Heart left ventricle (tissue), 16 donors: ENCODE results near the gene ACVRL1. TPM values are rescaled to one million over a fixed set of nuclear protein-coding genes. Genes with fewer than 3 reads are reported as not detected.

Experiments used
- ATAC-seq, 4 donors: fragments of 200-7000 bp; cut with Tn5 transposase; one replicate each; pipeline ENCODE4 v1.9.1; 2020 to 2022; ENCODE audit warnings: moderate library complexity in 4 of 4, mild to moderate bottlenecking in 3 of 4, moderate number of reproducible peaks in 1 of 4
- DNase-seq, 5 donors: peaks; one replicate each; pipeline ENCODE4 v3.0.0-alpha.2; 2020
- H3K27ac ChIP-seq, 12 donors: fragments of 200-600 bp; sonication (generic) in 4 of 12; one replicate each; pipeline versions ENCODE4 v1.5.0 to v1.8.0; 2016 to 2022; ENCODE audit warnings: mild to moderate bottlenecking in 2 of 12
- H3K27me3 ChIP-seq, 9 donors: fragments of 200-600 bp; sonication (generic) in 2 of 9; one replicate each; pipeline versions ENCODE4 v1.5.1 to v1.8.0; 2016 to 2022; ENCODE audit warnings: mild to moderate bottlenecking in 3 of 9
- H3K36me3 ChIP-seq, 9 donors: fragments of 200-600 bp; sonication (generic) in 2 of 9; one replicate each; pipeline versions ENCODE4 v1.5.0 to v1.8.0; 2018 to 2022; ENCODE audit warnings: mild to moderate bottlenecking in 2 of 9
- H3K4me1 ChIP-seq, 12 donors: fragments of 200-600 bp; sonication (generic) in 4 of 12; one replicate each; pipeline versions ENCODE4 v1.5.0 to v1.8.0; 2016 to 2022; ENCODE audit warnings: mild to moderate bottlenecking in 3 of 12
- H3K4me3 ChIP-seq, 12 donors: fragments of 200-600 bp; sonication (generic) in 4 of 12; one replicate each; pipeline versions ENCODE4 v1.5.0 to v1.8.0; 2017 to 2022; ENCODE audit warnings: mild to moderate bottlenecking in 9 of 12, moderate library complexity in 4 of 12
- H3K9me3 ChIP-seq, 12 donors: fragments of 200-600 bp; sonication (generic) in 4 of 12; one replicate each; pipeline versions ENCODE4 v1.5.0 to v1.8.0; 2016 to 2022; ENCODE audit warnings: mild to moderate bottlenecking in 1 of 12
- CTCF ChIP-seq, 12 donors: fragments of 200-600 bp; sonication (generic) in 4 of 12; IDR thresholded peaks; one replicate each; pipeline versions ENCODE4 v1.5.0 to v1.8.0; 2018 to 2022; ENCODE audit warnings: antibody characterized with exemption in 12 of 12, mild to moderate bottlenecking in 5 of 12
- POLR2A ChIP-seq, 2 donors: fragments of 450-650 bp; IDR thresholded peaks; one replicate each; pipeline ENCODE4 v1.6.1; 2017; ENCODE audit warnings: antibody characterized with exemption in 2 of 2, mild to moderate bottlenecking in 2 of 2, moderate library complexity in 2 of 2
- WGBS, 4 donors: extraction: QIAGEN DNeasy Blood & Tissue Kit in 2 of 4; methylation state at CpG; one replicate each; pipeline versions ENCODE4 v1.1.5 to v1.1.7; 2013 to 2018; 5-methylcytosine and 5-hydroxymethylcytosine counted together
- intact Hi-C, 10 donors: fragments of 100-400 bp; cut with DNase I; formaldehyde crosslinking; loops; one replicate each; pipeline versions ENCODE4 v1.11.1 to v1.14.2; 2022
- polyA plus RNA-seq, 2 donors: library from polyadenylated mRNA; stranded (reverse); fragments of 200-250 nt; gene quantifications; one replicate each; pipeline ENCODE4 v1.2.3, GENCODE V29; 2013
- total RNA-seq, 9 donors: library from RNA; depleted of rRNA in 2 of 9; stranded (reverse); fragments of >200 nt in 2 of 9; fragmentation: NEBNext Ultra II Directional in 3 of 9; extraction: Animal tissue kit (Norgen Biotek cat#: 25700) in 3 of 9; gene quantifications; one replicate each; pipeline versions ENCODE4 v1.1.0 to v1.2.4, GENCODE V29; 2016 to 2023
- donor health status: ischemic (EF 13 %, LVEDD 7.1; RV severe dilation, severe dysfunction).
- donor health status: healthy with polysubstance abuse.
- donor health status: DM: no; HTN: yes; CAD: no.
- donor health status: DM: no; HTN: no; CAD: no.
- donor health status: ischemic (EF 25% LVEDD 6.9; RV normal size, moderate dysfunction).
- donor health status: ischemic (EF 25% LVEDD 5.7; RV mildly dilated, moderate dysfunction).
- donor health status: healthy.
- donor health status: DM: yes; HTN: yes; CAD: no.
- donor health status: ischemic (EF 35%, LVEDD 5.7; RV mildly dilated, moderate dysfunction).
- donor health status: nonischemic (EF 11% LVEDD 7.7; RV severe dilation, severe dysfunction).
- donor health status: DM: yes; HTN: yes; CAD: no.
- donor health status: PGD.
- donor health status: ischemic (EF 29% LVEDD 5.4; RV normal size, mild dysfunction).
- donor health status: nonischemic (EF 23%, LVEDD 6.1; RV moderate dilation, normal function).

ACVRL1 gene
- total and polyA plus RNA-seq, 11 donors: 20.5 to 116 (median 33.4) TPM

GRCh38 chr12:51913071-51914033 lies 6.0 kb downstream of the ACVRL1 start:
- TF ChIP-seq POLR2A (IDR thresholded peaks at IDR 0.05) (no peak), CTCF (IDR thresholded peaks at IDR 0.05) (peak in 3 of 12 donors; percentile 6 to 11 (median 8))
- peaks cover 6 to 79% (median 63%) of the 10 kb centered on the region in 12 donors for H3K4me1 ChIP-seq
- peak overlapping the region in 9 of 12 donors; percentile 57 to 95 (median 79) for H3K27ac ChIP-seq
- peaks cover 0 to under 1% (median 0%) of the 10 kb centered on the region in 9 donors for H3K27me3 ChIP-seq
- H3K9me3 ChIP-seq: no peaks in the 10 kb centered on the region
- intact Hi-C loops: no loop called here
- WGBS, 4 donors: 82 to 89% (median 86%) methylated on average over 27 to 30 of the region's 30 CpGs
- ATAC-seq (no peak), DNase-seq (no peak)
- peaks cover 0 to 43% (median 28%) of the 10 kb centered on the region in 9 donors for H3K36me3 ChIP-seq
- peak overlapping the region in 8 of 12 donors; percentile 25 to 47 (median 38) for H3K4me3 ChIP-seq

GRCh38 chr12:51914034-51914923 lies 7.0 kb downstream of the ACVRL1 start:
- Histone ChIP-seq H3K4me3 (no peak overlapping the region), H3K4me1 (peaks cover 6 to 71% (median 53%) of the 10 kb centered on the region in 12 donors), H3K9me3 (no peaks in the 10 kb centered on the region), H3K27me3 (no peaks in the 10 kb centered on the region), H3K36me3 (peaks cover 0 to 50% (median 30%) of the 10 kb centered on the region in 9 donors), H3K27ac (no peak overlapping the region)
- peak in 1 of 5 donors; percentile 74 for DNase-seq
- WGBS, 4 donors: 76 to 83% (median 80%) methylated on average over 14 to 17 of the region's 17 CpGs
- ATAC-seq: peak in 1 of 4 donors; percentile 13
- intact Hi-C loops: no loop called here
- TF ChIP-seq CTCF (IDR thresholded peaks at IDR 0.05) (no peak), POLR2A (IDR thresholded peaks at IDR 0.05) (no peak)

GRCh38 chr12:51915003-51915625 lies 7.8 kb downstream of the ACVRL1 start:
- WGBS, 4 donors: 89 to 91% (median 90%) methylated on average over 26 to 28 of the region's 28 CpGs
- H3K4me1 ChIP-seq: peaks cover 6 to 63% (median 46%) of the 10 kb centered on the region in 12 donors
- DNase-seq (no peak), ATAC-seq (no peak)
- H3K27ac ChIP-seq: no peak overlapping the region
- H3K27me3 ChIP-seq: no peaks in the 10 kb centered on the region
- no peaks in the 10 kb centered on the region for H3K9me3 ChIP-seq
- H3K4me3 ChIP-seq: no peak overlapping the region
- intact Hi-C loops: no loop called here
- no peak for TF ChIP-seq CTCF (IDR thresholded peaks at IDR 0.05)
- TF ChIP-seq POLR2A (IDR thresholded peaks at IDR 0.05): no peak
- peaks cover 0 to 58% (median 33%) of the 10 kb centered on the region in 9 donors for H3K36me3 ChIP-seq
